ENCODE results near the gene NFAM1. TPM values are rescaled to one million over a fixed set of nuclear protein-coding genes. Genes with fewer than 3 reads are reported as not detected.

The NFAM1 gene
- total RNA-seq, 1 experiment from 2014 or later, result 0.12 TPM

- TF ChIP-seq EGR1 (IDR thresholded peaks at IDR 0.05; ENCODE audit: low read depth), result no peak
- TF ChIP-seq, protein P1, sequence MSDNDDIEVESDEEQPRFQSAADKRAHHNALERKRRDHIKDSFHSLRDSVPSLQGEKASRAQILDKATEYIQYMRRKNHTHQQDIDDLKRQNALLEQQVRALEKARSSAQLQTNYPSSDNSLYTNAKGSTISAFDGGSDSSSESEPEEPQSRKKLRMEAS (IDR thresholded peaks at IDR 0.05), result no peak
- TF ChIP-seq CBX3 (IDR thresholded peaks at IDR 0.05; ENCODE audit: low read depth), result no peak
Measured at GRCh38 chr22:42342426-42343120, 89.6 kb downstream of the NFAM1 start (continued).

DNA sequence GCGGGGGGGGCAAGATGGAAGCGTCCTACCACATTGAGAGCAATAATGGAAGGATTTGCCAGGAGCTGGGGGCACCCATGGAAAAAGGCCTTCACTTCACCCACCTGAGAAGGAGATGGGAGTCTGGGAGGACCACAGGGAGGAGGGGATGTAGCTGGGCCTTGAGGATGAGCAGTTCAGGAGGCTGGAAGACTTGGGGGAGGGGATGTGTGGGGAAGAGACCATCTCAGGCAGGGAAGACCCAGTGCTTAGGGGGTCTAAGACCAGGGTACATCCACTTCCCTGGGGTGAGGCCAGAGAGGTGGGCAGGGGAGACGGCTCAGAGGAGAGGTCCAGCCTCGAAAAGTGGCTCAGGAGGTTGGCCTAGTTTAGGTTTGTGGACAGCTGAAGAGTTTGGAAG, 90.4 kb downstream of the NFAM1 start:
- Histone ChIP-seq H3K9me2 (ENCODE audit: insufficient read depth) (no peaks in the 10 kb centered on the region), H3K4me2 (ENCODE audit: low read length) (no peak overlapping the region), H3K4me3 (replicated peaks in 1 of 2; ENCODE audit: low read depth in 1 of 2, low read length in 2 of 2) (no peak overlapping the region), H3K9me3 (ENCODE audit: control insufficient read depth in 1 of 2, insufficient read depth in 1 of 2, low read depth in 1 of 2, low read length in 2 of 2) (no peaks in the 10 kb centered on the region), H2AFZ (ENCODE audit: low read depth, low read length, poor library complexity, severe bottlenecking) (no peak overlapping the region), H3K27ac (ENCODE audit: low read depth, low read length) (no peak overlapping the region), H3K9ac (ENCODE audit: low read length) (no peak overlapping the region), H3K79me2 (ENCODE audit: insufficient read depth, low read length) (no peaks in the 10 kb centered on the region), H4K20me1 (ENCODE audit: insufficient read depth) (no peaks in the 10 kb centered on the region), H3K36me3 (ENCODE audit: control insufficient read depth in 1 of 2, insufficient read depth in 2 of 2, low read length in 2 of 2) (no peaks in the 10 kb centered on the region), H3K27me3 (ENCODE audit: insufficient read depth, low read length) (no peaks in the 10 kb centered on the region), H3K4me1 (ENCODE audit: control insufficient read depth in 1 of 2, insufficient read depth in 2 of 2, low read length in 2 of 2) (peaks cover 6 to 11% of the 10 kb centered on the region in 2 experiments)
- POLR2A ChIA-PET, result no interaction called here
- no peak for ATAC-seq
- CTCF ChIA-PET, result no interaction called here
- RAD21 ChIA-PET (ENCODE audit: low non-redundant PET in 1 of 2, low total read pairs in 2 of 2, uncharacterized antibody in 2 of 2, unreplicated experiment in 2 of 2), result interaction anchor here in 1 of 2 experiments (0.6 kb wide), 1 partner anchor 379 kb away, joined by 3 read pairs; no protein-coding TSS in a partner anchor
- no peak for DNase-seq (ENCODE audit: low read depth, low spot score)
- BruUV-seq (replicated peaks), result no TSS peak
- intact Hi-C loops (cut with micrococcal nuclease), result no loop called here
- no peak for TF ChIP-seq YY1 (IDR thresholded peaks at IDR 0.05; ENCODE audit: extremely low read depth, insufficient replicate concordance, low read depth, low read length)
- no peak for TF ChIP-seq TCF7L2 (IDR thresholded peaks at IDR 0.05; ENCODE audit: borderline replicate concordance, extremely low read depth, insufficient read depth, insufficient read length)
- TF ChIP-seq ZFX (IDR thresholded peaks at IDR 0.05), result no peak
- TF ChIP-seq POLR2AphosphoS5 (IDR thresholded peaks at IDR 0.05; ENCODE audit: low read depth, low read length), result no peak
- TF ChIP-seq SRF (IDR thresholded peaks at IDR 0.05; ENCODE audit: low read depth), result no peak
- TF ChIP-seq CBX3 (IDR thresholded peaks at IDR 0.05; ENCODE audit: low read depth), result no peak
- TF ChIP-seq, protein P2, sequence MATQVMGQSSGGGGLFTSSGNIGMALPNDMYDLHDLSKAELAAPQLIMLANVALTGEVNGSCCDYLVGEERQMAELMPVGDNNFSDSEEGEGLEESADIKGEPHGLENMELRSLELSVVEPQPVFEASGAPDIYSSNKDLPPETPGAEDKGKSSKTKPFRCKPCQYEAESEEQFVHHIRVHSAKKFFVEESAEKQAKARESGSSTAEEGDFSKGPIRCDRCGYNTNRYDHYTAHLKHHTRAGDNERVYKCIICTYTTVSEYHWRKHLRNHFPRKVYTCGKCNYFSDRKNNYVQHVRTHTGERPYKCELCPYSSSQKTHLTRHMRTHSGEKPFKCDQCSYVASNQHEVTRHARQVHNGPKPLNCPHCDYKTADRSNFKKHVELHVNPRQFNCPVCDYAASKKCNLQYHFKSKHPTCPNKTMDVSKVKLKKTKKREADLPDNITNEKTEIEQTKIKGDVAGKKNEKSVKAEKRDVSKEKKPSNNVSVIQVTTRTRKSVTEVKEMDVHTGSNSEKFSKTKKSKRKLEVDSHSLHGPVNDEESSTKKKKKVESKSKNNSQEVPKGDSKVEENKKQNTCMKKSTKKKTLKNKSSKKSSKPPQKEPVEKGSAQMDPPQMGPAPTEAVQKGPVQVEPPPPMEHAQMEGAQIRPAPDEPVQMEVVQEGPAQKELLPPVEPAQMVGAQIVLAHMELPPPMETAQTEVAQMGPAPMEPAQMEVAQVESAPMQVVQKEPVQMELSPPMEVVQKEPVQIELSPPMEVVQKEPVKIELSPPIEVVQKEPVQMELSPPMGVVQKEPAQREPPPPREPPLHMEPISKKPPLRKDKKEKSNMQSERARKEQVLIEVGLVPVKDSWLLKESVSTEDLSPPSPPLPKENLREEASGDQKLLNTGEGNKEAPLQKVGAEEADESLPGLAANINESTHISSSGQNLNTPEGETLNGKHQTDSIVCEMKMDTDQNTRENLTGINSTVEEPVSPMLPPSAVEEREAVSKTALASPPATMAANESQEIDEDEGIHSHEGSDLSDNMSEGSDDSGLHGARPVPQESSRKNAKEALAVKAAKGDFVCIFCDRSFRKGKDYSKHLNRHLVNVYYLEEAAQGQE (IDR thresholded peaks at IDR 0.05; ENCODE audit: low read depth), result no peak
- TF ChIP-seq EGR1 (IDR thresholded peaks at IDR 0.05; ENCODE audit: low read depth), result no peak
- TF ChIP-seq FOSL1 (IDR thresholded peaks at IDR 0.05; ENCODE audit: low read depth), result no peak
- no peak for TF ChIP-seq SP1 (IDR thresholded peaks at IDR 0.05; ENCODE audit: low read depth)
- TF ChIP-seq, protein P3, sequence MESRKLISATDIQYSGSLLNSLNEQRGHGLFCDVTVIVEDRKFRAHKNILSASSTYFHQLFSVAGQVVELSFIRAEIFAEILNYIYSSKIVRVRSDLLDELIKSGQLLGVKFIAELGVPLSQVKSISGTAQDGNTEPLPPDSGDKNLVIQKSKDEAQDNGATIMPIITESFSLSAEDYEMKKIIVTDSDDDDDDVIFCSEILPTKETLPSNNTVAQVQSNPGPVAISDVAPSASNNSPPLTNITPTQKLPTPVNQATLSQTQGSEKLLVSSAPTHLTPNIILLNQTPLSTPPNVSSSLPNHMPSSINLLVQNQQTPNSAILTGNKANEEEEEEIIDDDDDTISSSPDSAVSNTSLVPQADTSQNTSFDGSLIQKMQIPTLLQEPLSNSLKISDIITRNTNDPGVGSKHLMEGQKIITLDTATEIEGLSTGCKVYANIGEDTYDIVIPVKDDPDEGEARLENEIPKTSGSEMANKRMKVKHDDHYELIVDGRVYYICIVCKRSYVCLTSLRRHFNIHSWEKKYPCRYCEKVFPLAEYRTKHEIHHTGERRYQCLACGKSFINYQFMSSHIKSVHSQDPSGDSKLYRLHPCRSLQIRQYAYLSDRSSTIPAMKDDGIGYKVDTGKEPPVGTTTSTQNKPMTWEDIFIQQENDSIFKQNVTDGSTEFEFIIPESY (IDR thresholded peaks at IDR 0.05; ENCODE audit: extremely low read depth, insufficient replicate concordance, low read length), result no peak
- TF ChIP-seq POLR2A (IDR thresholded peaks at IDR 0.05; ENCODE audit: borderline replicate concordance, extremely low read depth, insufficient read depth, insufficient read length), result no peak
- TF ChIP-seq EZH2phosphoT487 (IDR thresholded peaks at IDR 0.05; ENCODE audit: borderline replicate concordance), result no peak
- TF ChIP-seq, protein P1 (IDR thresholded peaks at IDR 0.05), result no peak
- TF ChIP-seq SIN3A (IDR thresholded peaks at IDR 0.05; ENCODE audit: low read depth), result no peak
- TF ChIP-seq CTCF (IDR thresholded peaks at IDR 0.05 in 2 of 3, conservative IDR thresholded peaks at IDR 0.05 in 1 of 3; ENCODE audit: borderline replicate concordance in 1 of 3, insufficient read depth in 1 of 3, low read depth in 2 of 3, low read length in 2 of 3), result no peak
- TF ChIP-seq RAD21 (IDR thresholded peaks at IDR 0.05; ENCODE audit: low read depth), result no peak
